Stimulated activated CD8-positive, alpha-beta memory T cell treated with anti-CD3 and anti-CD28 coated beads, Interleukin-7, amount 100 ng/mL, for 24 hours (primary cell): Measurements from ENCODE around the gene IQSEC3.

Experiments
- DNase-seq: peaks from one replicate; pipeline ENCODE4 v3.0.0-alpha.2; 2020; ENCODE audit warnings: low read depth

IQSEC3 gene

GRCh38 chr12:138898-139534, 72.4 kb downstream of the IQSEC3 start:
- no peak for DNase-seq

GRCh38 chr12:139585-139984, 73.0 kb downstream of the IQSEC3 start:
- no peak for DNase-seq

- DNase-seq = no peak
Measured at GRCh38 chr12:140162-140561, 73.6 kb downstream of the IQSEC3 start.

- no peak for DNase-seq
Measured at GRCh38 chr12:143964-144649, 77.5 kb downstream of the IQSEC3 start.

GRCh38 chr12:144650-145284, 78.2 kb downstream of the IQSEC3 start:
- no peak for DNase-seq

GRCh38 chr12:145369-145960, 78.9 kb downstream of the IQSEC3 start:
- no peak for DNase-seq

GRCh38 chr12:147242-147641, 80.7 kb downstream of the IQSEC3 start:
- DNase-seq = no peak

GRCh38 chr12:148676-149416, 82.3 kb downstream of the IQSEC3 start:
- no peak for DNase-seq

GRCh38 chr12:151579-151978, 85.0 kb downstream of the IQSEC3 start:
- no peak for DNase-seq

GRCh38 chr12:152440-152839, 85.9 kb downstream of the IQSEC3 start:
- DNase-seq = no peak

GRCh38 chr12:153080-153746, 86.6 kb downstream of the IQSEC3 start:
- DNase-seq = peak; percentile 30

- DNase-seq = no peak
Measured at GRCh38 chr12:154058-154457, 87.5 kb downstream of the IQSEC3 start.

- DNase-seq = no peak
Measured at GRCh38 chr12:155006-155405, 88.4 kb downstream of the IQSEC3 start.

- DNase-seq = no peak
Measured at GRCh38 chr12:155646-156045, 89.1 kb downstream of the IQSEC3 start.

GRCh38 chr12:156945-157344, 90.4 kb downstream of the IQSEC3 start:
- no peak for DNase-seq

GRCh38 chr12:157644-158043, 91.1 kb downstream of the IQSEC3 start:
- no peak for DNase-seq

GRCh38 chr12:159156-159782, 92.7 kb downstream of the IQSEC3 start:
- DNase-seq = no peak

- DNase-seq = no peak
Measured at GRCh38 chr12:160858-161257, 94.3 kb downstream of the IQSEC3 start.

- DNase-seq = no peak
Measured at GRCh38 chr12:161823-162222, 95.3 kb downstream of the IQSEC3 start.

GRCh38 chr12:162467-163307, 96.1 kb downstream of the IQSEC3 start:
- no peak for DNase-seq
